Kidney (tissue), 14 donors: ENCODE data around the gene SH3RF2. TPM values are rescaled to one million over a fixed set of nuclear protein-coding genes. Genes with fewer than 3 reads are reported as not detected.

Experiments used
- DNase-seq, 5 donors: peaks; one replicate each; pipeline ENCODE4 v3.0.0-alpha.2; 2013 to 2020
- FAIRE-seq: peaks from 2 replicates; lab custom pipeline; 2012; peaks lifted over from hg19 to GRCh38; lab: Jason Lieb, UNC
- H3K27ac ChIP-seq, 2 donors: one replicate each; pipeline ENCODE4 v1.7.0; 2013; ENCODE audit warnings: low read depth in 2 of 2, low read length in 2 of 2, inconsistent platforms in 1 of 2
- H3K27me3 ChIP-seq: one replicate; pipeline ENCODE4 v1.7.1; 2013; ENCODE audit warnings: low read length, inconsistent platforms; ENCODE audit not compliant: control insufficient read depth, insufficient read depth
- H3K36me3 ChIP-seq, 3 donors: one replicate each; pipeline versions ENCODE4 v1.7.0 to v1.7.1; 2013; ENCODE audit warnings: low read length in 3 of 3, control low read depth in 1 of 3, inconsistent platforms in 1 of 3; ENCODE audit not compliant: insufficient read depth in 3 of 3, control insufficient read depth in 2 of 3
- H3K4me1 ChIP-seq, 3 donors: one replicate each; pipeline versions ENCODE4 v1.7.0 to v1.7.1; 2013; ENCODE audit warnings: low read length in 3 of 3, inconsistent platforms in 1 of 3, low read depth in 1 of 3; ENCODE audit not compliant: control insufficient read depth in 2 of 3, insufficient read depth in 2 of 3
- H3K4me3 ChIP-seq, 3 donors: one replicate each; pipeline versions ENCODE4 v1.7.0 to v1.8.1; 2013; ENCODE audit warnings: low read length in 3 of 3, control low read depth in 1 of 3, inconsistent platforms in 1 of 3
- H3K9ac ChIP-seq, 3 donors: one replicate each; pipeline versions ENCODE4 v1.7.0 to v1.7.1; 2013; ENCODE audit warnings: low read length in 3 of 3, control low read depth in 1 of 3, inconsistent platforms in 1 of 3
- H3K9me3 ChIP-seq, 3 donors: one replicate each; pipeline versions ENCODE4 v1.7.0 to v1.7.1; 2013; ENCODE audit warnings: low read length in 3 of 3, control low read depth in 1 of 3, inconsistent platforms in 1 of 3; ENCODE audit not compliant: control insufficient read depth in 2 of 3, insufficient read depth in 1 of 3
- CTCF ChIP-seq: IDR thresholded peaks from 3 replicates; pipeline ENCODE4 v1.5.1; 2012; ENCODE audit warnings: mild to moderate bottlenecking, moderate library complexity, borderline replicate concordance; ENCODE audit not compliant: insufficient read depth; ENCODE audit errors: extremely low read depth
- intact Hi-C: fragments of 100-400 bp; cut with DNase I; formaldehyde crosslinking; loops from one replicate; pipeline ENCODE4 v1.11.1; 2022
- polyA plus RNA-seq: library from polyadenylated mRNA; stranded (reverse); fragments of 350-450 nt; fragmentation: Illumina TruSeq; extraction: RNeasy Lipid Tissue Mini Kit (QIAGEN cat#74804); gene quantifications from one replicate; pipeline ENCODE4 v1.2.3, GENCODE V29; 2014; ENCODE audit warnings: low read depth, low replicate concordance; ENCODE audit not compliant: insufficient read depth
- total RNA-seq: library from RNA; stranded (reverse); fragmentation: NEBNext Ultra II Directional; extraction: Animal tissue kit (Norgen Biotek cat#: 25700); gene quantifications from one replicate; pipeline ENCODE4 v1.2.1, GENCODE V29; 2021
- donor health status: control.
- donor health status: control.
- donor health status: control.
- donor health status: control.
- donor health status: control.
- donor health status: DM: yes; HTN: yes; CAD: no.
- donor health status: Normal renal cell carcinoma (clear cell type).

SH3RF2 gene
- total and polyA plus RNA-seq, 2 donors from 2014 or later, result 1.3 to 4.9 TPM

GRCh38 chr5:146081556-146081955 is 145.2 kb downstream of the SH3RF2 start:
- intact Hi-C loops, result no loop called here

GRCh38 chr5:146082798-146083197 is 146.4 kb downstream of the SH3RF2 start:
- Histone ChIP-seq H3K27me3 (no peaks in the 10 kb centered on the region), H3K36me3 (no peaks in the 10 kb centered on the region), H3K4me1 (no peaks in the 10 kb centered on the region), H3K9me3 (no peaks in the 10 kb centered on the region), H3K9ac (no peak overlapping the region), H3K27ac (no peak overlapping the region), H3K4me3 (no peak overlapping the region)
- DNase-seq (no peak), FAIRE-seq (no peak)
- intact Hi-C loops, result no loop called here
- no peak for TF ChIP-seq CTCF

More at GRCh38 chr5:146081556-146081955, 145.2 kb downstream of the SH3RF2 start:
- Histone ChIP-seq H3K27me3 (no peaks in the 10 kb centered on the region), H3K27ac (no peak overlapping the region), H3K9me3 (no peaks in the 10 kb centered on the region), H3K36me3 (no peaks in the 10 kb centered on the region), H3K9ac (no peak overlapping the region), H3K4me3 (no peak overlapping the region), H3K4me1 (no peaks in the 10 kb centered on the region)
- no peak for FAIRE-seq
- peak in 3 of 5 donors; percentile 38 to 83 (median 64) for DNase-seq
- TF ChIP-seq CTCF, result no peak

- TF ChIP-seq CTCF, result no peak
- Histone ChIP-seq H3K36me3 (no peaks in the 10 kb centered on the region), H3K9me3 (no peaks in the 10 kb centered on the region), H3K4me1 (no peaks in the 10 kb centered on the region), H3K9ac (no peak overlapping the region), H3K27me3 (no peaks in the 10 kb centered on the region), H3K27ac (no peak overlapping the region), H3K4me3 (no peak overlapping the region)
- intact Hi-C loops, result no loop called here
- no peak for FAIRE-seq
- no peak for DNase-seq
Measured at GRCh38 chr5:146084376-146084775, 148.0 kb downstream of the SH3RF2 start.

- FAIRE-seq, result no peak
- Histone ChIP-seq H3K4me1 (no peaks in the 10 kb centered on the region), H3K9ac (no peak overlapping the region), H3K4me3 (no peak overlapping the region), H3K27ac (no peak overlapping the region), H3K36me3 (no peaks in the 10 kb centered on the region), H3K27me3 (no peaks in the 10 kb centered on the region), H3K9me3 (no peaks in the 10 kb centered on the region)
- intact Hi-C loops, result no loop called here
- no peak for DNase-seq
- TF ChIP-seq CTCF, result no peak
Measured at GRCh38 chr5:146088098-146088497, 151.7 kb downstream of the SH3RF2 start.
